ENCODE data around the gene TRPV4.

Gene TRPV4

DNA sequence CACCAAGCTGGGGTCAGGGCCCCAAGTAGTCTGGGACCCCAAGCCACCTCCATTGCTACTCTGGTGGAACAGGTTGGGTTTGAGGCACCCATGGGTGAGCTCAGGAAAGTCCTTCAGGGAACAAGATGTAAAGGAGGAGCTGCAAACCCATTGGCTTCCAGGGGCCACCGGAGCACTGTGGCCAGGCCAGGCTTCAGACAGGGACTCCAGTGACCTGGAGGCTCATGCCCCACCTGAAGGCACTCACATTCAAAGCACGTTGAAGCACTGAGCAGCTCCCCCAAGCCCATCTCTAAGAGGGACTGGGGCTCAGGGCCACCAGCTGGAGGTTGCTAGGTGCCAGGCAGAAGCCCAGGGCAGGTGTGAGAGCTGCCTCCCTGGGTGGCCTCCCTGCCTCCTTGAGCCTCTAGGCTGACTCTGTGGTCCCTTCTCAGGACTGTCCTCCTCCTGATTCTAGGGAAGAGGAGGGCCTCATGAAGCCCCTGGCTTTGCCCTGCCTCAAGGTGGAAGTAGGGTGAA, 70.5 kb downstream of the TRPV4 start:
- no peak for DNase-seq (ENCODE audit: low read depth in 2 of 2)

DNA sequence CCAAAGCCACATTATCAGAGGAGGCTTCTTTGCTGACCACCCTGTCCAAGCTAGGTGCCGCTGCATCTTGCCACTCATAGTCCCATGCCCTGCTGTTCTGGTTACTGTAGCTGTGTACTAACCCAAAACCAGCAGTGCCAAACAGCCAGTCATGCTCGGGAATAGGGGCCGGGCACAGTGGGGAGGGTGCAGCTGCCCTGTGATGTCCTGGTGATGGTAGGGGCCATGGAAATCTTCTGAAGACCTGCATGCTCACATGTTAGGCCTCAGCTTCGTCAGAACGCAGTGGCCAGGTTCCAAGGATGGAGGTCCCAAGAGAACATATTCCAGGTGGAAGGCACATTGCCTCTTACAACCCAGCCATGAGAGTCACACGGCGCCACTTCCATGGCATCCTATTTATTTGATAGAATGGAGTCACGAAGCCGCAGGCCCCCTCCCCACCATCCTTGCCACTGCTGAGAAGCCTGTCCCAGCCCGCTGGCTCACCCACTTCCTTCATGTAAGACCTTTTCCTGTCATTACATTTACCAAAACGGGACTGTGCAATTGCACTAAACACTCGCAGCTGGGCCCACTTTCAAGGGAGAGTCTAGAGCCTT, 71.0 kb downstream of the TRPV4 start:
- no peak for DNase-seq (ENCODE audit: low read depth in 2 of 2)

DNA sequence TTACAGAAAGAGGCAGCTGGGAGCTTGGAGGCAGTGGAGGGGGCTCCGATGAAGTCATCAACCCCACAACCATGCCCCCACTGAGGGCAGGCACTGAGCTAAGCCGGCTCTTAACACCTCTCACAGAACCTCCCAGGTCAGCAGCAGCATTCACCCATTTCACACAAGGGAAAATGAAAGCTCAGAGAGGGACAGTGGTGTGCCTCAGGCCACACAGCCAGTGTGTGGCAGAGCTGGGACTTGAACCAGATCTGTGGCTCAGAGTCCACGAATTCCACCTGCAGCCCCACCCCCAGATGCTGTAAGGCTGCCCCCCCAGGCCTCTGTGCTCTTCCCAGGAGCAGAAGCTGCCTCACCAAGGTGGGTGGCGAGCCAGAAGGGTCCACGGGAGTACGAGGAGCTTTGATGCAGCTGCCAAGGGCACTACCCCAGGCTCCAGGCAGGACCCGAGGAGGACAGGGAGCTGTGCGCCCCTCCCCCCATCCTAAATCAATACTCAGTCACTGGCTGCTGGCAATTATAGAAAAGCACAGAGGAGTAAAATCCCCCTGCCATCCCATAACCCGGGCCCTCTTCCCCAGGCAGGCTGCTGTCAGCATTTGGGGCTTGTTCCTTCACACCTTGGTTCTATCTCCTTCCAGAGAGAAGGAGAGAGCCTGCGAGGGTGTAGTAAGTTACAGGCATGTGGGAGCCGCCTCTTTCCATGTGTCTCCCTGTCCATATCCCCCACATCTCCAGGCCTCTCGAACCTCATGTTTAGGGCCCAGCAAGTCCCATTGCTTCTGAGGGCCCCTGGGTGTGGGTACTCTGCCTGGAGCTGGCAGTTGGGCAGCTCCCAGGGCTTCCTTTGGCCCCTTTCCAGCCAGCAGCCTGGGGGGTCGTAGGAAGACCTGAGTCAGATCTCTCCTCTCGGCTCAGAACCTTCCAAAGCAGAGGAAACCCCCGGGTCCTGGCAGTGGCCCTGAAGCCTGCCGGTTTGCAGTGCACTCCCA, 72.0 kb downstream of the TRPV4 start:
- no peak for DNase-seq (ENCODE audit: low read depth in 2 of 2)

DNA sequence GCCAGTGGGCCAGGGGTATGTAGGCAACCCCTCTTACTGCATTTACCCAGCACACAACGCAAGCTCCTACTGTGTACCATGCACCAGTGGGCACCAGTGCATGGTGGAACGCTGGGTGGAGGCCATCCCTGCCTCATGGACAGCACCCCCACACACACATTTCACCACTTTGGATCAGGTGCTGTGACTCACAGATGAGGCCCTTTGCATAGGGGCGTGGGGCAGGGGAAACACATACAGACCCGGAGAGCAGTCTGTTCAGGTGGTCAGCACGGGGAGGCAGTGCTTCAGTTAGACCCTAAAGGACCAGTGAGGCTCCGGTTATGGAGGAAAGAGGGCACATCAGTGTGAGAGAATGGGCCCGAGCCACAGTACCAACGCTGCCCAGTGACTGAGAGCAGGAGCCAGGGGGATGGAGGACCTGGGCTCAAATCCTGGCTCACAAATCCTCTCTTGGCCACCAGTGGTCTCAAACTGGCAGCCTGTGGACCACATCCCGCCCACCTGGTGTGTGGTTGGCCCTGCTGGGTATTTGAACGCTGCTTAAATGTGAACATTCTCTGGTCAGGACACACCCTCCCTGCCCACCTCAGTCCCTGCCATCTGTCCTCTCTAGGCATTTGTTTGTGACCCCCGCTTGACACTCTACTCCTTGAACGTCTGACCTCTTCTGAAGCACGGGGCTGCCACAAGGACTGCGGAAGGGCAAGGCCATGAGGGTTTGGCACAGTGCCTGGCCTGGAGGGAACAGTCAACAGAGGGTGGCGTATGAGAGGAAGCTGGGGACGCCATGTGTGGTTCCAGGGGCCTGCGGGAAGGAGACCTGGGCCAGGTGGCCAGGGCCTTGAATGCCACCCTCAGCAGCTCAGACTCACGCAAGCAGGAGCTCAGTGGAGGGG, 72.9 kb downstream of the TRPV4 start:
- no peak for DNase-seq (ENCODE audit: low read depth in 2 of 2)

DNA sequence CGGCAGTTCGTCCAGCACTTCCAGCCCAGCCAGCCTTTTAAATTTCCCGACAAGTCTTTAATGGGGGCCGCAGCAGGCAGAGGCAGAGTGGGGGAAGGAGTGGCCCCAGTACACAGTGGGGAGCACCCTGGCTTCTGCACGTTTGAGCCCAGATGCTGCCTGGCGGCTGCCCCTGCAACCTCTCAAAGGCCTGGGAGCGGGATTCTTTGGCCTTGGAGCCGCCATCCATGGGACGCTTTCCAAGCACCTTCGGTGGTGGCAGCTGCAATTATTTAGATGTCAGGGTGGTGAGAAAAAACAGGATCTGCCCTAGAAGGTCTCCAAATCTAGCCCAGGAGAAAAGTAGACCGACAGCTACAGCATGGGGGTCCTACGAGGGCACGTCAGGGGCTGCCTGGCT, 73.6 kb downstream of the TRPV4 start:
- DNase-seq (ENCODE audit: low read depth in 2 of 2): no peak

DNA sequence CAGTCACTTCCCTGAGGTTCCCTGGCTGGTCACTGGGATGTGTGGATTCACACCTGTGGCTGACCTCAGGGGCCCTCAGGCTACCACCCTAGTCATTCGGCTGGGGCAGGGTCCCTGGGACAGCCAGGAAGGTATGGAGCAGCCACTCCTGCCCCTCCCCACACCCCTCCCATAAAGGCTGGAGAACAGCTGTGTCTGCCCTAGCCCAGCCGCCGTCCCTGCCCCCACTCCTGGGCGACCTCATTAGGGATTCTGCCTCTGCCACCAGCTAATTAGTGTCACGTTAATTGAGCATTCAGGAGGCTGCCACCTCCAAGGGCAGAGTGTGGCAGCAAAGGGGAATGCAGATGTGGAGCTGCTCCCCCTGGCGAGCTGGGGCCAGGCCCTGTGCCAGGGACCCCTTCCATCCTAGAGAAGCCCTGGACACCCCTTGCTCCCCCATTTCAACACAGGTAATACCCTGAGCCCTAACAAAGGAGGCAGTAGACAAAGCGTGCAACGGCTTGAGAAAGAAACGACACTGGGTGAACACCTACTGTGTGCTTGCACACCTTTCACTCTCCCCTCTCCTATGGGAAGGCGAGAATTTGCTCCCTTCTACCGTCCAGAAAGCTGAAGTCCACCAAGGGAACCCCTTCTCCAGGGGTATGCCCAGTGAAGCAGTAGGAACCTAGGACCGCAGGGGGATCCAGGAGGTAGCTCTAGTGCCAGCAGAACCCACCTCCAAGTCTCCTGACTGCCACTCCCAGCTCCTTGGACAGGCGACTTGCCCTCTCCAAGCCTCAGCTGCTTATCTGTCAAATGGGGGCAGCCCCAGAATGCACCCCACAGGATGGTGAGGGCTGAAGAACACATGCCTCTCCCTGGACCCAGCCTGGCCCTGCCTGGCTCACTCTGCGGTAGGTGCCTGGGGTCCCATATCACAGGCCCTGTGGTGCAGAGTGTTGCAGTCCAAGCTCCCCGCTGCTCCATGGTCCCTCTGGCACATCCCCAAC, 74.5 kb downstream of the TRPV4 start:
- DNase-seq (ENCODE audit: low read depth in 2 of 2): no peak

DNA sequence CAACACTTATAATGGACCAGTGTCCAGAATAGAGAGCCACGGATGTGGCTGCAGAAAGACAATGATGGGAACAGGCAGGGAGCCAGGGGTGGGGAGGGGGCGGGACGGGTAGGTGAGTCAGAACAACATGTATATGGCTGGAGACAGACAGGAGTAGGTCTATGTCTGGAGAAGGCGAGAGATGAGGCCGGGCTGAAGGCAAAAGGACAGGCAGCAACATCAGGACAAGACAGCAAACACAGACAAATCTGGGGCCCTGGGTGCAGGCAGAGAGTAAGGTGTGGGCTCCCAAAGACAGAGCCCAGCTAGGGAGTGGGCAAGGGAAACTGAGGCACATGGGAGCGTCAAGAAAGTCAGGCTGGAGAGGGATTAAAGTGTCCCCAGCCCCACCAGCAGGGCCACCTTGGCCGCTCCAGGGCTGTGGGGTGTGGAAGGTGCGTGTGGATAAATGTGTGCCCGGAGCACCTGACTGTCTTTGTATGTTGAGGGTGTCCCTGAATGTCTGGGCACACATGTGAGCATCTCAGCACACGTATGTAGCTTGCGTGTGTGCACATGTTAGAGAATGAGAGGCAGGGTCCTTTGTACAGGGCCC, 75.4 kb downstream of the TRPV4 start:
- no peak for DNase-seq (ENCODE audit: low read depth in 2 of 2)

DNA sequence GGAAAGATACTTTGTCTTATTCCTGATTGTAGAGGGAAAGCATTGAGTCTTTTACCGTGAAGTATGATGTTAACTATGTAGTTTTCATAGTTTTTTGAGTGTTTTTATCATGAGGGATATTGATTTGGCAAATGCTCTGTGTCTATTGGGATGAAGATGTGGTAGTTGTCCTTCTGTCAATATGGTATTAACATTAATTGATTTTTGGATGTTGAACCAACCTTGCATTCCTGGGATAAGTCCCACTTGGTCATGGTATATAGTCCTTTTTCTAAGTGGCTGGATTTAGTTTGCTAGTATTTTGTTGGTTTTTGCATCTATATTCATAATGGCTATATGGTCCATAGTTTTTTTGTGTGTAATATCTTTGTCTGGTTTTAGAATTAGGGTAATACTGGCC, 76.7 kb downstream of the TRPV4 start:
- DNase-seq (ENCODE audit: low read depth in 2 of 2): no peak

DNA sequence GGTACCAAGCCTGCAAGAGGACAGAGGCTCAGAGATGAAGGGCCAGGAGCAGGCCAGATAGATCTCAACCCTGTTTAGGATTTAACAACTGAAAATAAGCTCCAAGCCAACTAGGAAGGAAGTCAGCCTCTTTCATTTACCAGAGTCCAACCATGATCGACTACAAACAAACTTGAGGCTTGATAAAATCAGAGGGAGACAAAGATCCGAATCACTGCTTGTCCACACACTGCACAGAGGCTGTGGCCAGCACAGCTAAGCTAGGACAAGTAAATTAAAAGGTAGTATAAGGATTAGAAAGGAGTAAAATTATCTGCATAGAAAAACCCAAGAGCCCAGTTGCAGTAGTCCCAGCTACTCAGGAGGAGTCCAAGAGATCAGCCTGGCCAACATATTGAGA, 79.2 kb downstream of the TRPV4 start:
- no peak for DNase-seq (ENCODE audit: low read depth in 2 of 2)

DNA sequence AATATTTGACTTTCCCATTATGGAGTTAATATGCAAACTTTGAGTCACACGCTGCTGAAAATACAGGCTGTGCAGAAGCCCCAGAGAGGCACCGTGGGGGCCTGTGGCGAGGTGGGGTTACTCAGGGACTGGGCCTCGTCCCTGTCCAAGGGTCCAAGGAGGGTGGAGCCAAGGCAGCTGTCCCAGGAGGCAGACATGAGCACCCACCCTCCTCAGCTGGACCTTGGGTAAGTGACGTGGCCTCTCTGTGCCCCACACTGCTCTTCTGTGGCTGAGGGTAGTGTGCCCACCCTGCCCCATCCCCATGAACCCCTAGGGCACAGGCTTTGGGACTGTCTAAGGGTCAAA, 80.2 kb downstream of the TRPV4 start:
- no peak for DNase-seq (ENCODE audit: low read depth in 2 of 2)

DNA sequence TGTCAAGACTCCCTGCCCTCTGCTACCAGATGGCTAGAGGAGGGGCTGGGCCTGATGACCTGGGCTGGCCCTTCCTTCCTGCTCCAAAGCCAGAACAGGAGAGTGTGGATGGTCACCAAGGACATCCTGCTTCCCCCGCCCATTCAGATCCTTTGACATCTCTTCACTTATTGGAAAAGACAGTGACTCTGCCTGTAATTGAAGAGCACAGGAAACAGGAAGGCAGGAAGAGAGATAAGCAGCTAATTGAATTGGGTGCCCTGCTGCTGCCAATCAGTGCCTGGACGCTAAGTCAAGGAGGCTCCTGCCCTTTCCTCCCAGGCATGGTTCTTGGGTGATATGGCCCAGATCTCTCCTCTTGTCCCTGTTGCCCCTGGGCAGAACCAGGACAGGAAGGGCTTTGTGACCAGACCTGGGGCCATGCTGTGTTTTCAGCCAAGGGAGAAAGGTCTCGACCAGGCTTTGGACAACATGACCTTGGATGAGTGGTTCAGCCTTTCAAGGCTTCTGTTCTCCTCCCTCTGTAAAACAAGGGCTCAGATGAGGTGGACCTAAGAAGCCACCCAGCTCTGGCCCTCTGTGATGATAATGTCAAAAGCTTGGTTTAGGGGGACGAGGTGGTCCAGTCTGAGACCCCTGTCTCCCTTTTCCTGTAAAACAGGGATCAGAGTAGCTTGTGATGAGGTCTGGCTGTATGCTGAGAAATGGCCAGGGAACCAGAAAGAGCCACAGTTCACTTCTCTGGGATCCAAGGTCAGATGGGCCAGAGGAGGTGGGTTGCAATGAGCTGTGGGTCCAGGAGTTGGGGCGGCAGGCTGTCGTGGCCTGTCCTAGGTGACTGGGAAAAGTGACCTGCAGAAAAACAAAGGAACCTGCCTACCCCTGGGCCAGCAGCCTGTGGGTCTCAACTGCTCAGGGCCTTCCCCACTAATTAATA, 80.8 kb downstream of the TRPV4 start:
- DNase-seq (ENCODE audit: low read depth in 2 of 2): no peak

DNA sequence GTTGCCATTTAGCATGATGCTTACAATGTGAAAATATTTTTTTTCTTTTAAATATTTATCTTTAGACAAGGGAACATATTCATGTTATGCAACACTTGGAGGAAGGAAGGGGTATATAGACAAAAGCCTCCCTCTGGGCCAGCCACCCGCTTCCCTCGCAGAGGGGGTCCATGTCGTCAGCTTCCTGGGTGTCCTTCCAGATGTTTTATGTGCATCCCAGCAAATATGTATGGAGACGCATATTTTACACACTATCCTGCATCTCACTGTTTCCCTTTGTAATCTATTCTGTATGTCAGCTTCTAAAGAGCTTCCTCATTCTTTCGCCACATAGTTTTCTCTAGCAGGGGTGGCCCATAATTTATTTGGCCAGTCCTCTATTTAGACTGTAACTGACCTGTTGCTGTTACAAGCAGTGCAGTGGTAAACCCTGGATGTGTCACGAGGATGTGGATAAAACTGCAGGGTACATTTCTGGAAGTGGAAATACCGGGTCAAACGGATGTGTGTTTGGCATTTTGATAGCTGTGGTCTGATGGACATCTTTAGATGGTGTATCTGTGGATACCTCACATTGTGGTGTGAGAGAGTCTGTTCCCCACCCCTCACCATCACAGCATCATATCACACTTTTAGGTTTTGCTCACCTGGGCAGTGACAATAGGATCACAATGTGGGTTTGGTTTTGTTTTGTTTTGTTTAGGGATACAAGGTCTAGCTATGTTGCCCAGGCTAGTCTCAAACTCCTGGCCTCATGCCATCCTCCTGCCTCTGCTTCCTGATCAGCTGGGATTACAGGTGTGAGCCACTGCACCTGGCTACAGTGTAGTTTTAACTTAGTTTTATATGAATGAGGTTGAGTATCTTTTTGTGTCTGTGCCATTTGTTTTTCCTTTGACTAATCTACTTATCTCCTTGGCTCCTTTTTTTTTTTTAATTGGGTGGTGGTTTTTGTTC, 87.9 kb downstream of the TRPV4 start:
- no peak for DNase-seq (ENCODE audit: low read depth in 2 of 2)

DNA sequence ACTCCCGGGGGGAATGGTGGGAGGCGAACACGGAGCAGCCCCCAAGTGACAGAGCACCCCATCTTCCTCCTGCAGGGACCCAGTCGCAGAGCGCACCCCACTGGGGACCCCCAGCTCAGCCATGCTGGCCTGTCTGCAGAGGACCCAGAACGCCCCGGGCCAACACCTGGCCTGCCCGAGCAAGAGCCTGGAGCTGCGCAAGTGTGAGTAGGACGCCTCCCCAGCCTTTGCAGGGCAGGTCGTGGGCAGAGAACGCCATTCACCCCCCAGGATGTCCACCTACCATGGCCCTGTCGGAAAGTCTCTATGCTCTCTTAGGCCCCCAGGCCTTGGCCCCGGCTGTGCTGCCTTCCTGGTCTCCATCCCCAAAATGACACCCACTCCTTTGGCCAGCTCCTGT, 89.2 kb downstream of the TRPV4 start:
- no peak for DNase-seq (ENCODE audit: low read depth in 2 of 2)

DNA sequence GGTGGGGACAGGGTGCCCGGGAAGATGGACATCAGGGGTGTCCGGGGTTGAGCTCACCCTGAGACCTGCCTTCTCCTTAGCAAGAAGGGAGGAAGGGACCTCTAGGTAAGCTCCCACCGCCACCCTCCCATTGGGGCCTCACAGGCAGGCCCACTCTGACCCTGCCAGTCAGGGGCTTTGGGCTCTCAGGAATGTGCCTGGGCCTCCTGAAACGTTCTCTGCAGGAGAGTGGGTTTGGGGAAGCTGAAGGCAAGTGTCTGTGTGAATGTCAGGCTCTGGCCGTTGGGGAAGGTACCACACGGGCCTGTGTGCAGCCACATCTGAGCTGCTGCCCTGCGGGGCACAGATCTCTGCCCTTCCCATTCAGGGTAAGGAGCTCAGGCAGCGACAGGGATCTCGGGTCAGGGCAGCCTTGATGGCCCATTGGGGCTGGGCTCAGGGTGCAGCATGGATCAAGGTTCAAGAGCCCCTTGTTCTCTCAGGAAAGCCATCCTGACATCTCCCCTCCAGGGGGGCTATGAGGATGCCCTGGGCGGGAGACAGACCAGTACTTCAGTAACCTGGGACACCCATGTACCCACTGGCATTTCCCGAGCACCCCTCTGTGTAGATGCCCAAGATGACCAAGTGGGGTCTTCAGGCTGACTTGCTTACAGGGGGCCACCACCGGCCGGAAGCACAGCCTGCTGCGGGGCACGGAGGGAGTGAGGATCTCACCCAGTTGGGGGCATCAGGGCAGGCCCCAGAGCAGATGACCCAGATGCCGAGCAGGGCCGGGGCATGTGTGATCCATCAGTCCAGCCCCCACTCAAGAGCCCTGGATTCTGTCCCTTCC, 89.9 kb downstream of the TRPV4 start:
- no peak for DNase-seq (ENCODE audit: low read depth in 2 of 2)

DNA sequence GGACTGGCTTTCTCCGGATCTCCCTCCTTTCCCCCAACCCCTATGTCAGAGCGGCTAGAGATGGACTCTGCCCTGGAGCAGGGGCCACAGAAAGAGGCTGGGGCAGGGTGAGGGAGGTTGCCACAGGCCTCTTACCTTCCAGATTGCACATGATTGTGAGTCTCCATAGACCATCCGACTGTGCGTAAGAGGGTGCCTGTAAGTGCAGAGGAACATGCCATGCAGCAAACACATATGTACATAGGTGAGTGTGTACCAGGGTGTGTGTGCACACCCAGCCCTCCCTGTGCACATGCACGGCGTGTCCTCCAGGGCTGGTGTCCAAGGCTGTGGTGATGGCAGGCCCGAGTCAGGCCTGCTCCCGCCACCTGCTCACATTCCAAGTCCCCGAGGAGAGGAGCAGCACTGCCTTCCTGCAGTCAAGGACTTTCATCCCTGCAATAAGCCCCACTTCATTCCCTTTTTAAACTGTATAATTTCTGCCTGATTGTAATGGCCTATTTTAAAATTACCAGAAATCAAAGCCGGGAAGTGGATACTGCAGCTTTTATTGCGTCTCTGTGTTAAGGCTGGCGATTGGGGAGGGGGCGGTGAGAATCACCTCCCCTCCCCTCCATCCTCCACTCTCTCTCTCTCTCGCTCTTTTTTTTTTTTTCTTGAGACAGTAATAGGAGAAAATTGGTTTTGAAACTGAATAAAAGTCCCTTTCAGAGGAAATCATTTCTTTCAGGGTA, 91.1 kb downstream of the TRPV4 start:
- DNase-seq (ENCODE audit: low read depth in 2 of 2): no peak

DNA sequence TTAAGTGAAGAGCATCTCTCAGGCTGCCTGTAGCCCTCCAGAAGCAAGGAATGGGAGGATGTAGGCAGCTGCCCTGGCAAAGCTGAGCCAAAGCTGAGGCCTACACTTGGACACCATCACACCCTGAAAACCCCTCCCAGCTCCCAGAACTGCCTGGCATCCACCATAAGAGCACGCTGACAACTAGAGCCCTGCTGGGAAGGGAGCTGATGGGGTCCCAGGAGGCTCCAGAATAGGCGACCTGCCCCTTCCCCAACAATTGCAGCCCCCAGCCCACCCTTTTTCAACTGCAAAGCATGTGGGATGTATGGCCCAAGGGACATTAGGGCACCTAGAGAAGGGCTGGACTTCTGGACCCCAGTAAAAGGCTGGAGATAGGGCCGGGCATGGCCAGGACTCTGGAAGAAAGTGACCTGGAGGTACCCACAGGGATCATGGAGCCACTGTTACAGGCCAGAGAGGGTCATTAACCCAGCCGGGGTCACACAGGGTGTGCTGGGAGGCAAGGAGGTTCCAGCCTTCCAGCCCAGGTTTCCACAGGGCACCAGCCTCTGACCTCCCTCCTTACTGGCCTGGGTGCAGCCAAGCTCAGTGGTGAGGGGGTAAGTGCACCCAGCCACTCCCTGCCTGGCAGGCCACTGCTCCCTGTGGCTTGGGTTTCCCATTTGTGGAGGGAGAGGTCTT, 91.8 kb downstream of the TRPV4 start:
- no peak for DNase-seq (ENCODE audit: low read depth in 2 of 2)
